ENCODE data around the gene WNT10A. TPM values are rescaled to one million over a fixed set of nuclear protein-coding genes. Genes with fewer than 3 reads are reported as not detected.
"Not testable (repeated sequence)": the region's sequence is repeated elsewhere in the genome, so short reads cannot be mapped to it uniquely, and the experiment has no call there.

Gene WNT10A
- total RNA-seq, 1 donor from 2014 or later, result 2.5 TPM

GRCh38 chr2:218839888-218840287 lies 40.8 kb upstream of the WNT10A start:
- H3K36me3 Mint-ChIP-seq (ENCODE audit: low read depth, unreplicated experiment), result no peaks in the 10 kb centered on the region
- H3K9me3 Mint-ChIP-seq (ENCODE audit: unreplicated experiment), result peaks cover 10% of the 10 kb centered on the region
- peaks cover 6% of the 10 kb centered on the region for H3K4me1 Mint-ChIP-seq (ENCODE audit: low read depth, unreplicated experiment)
- Histone ChIP-seq H3K36me3 (ENCODE audit: insufficient read depth, low read length) (no peaks in the 10 kb centered on the region), H3K79me2 (ENCODE audit: insufficient read depth, low read length) (no peaks in the 10 kb centered on the region), H3K4me1 (ENCODE audit: insufficient read depth, low read length) (no peaks in the 10 kb centered on the region), H3K9me3 (ENCODE audit: insufficient read depth, low read depth, low read length) (no peaks in the 10 kb centered on the region), H3K9ac (ENCODE audit: low read length) (no peak overlapping the region), H3K27me3 (ENCODE audit: insufficient read depth, low read length) (peaks cover 16% of the 10 kb centered on the region), H3K4me3 (ENCODE audit: insufficient read depth, low read depth, low read length) (no peak overlapping the region), H3K4me2 (ENCODE audit: low read length) (no peak overlapping the region), H4K20me1 (ENCODE audit: insufficient read depth, low read length) (no peaks in the 10 kb centered on the region), H3K27ac (ENCODE audit: low read depth, low read length) (no peak overlapping the region), H2AFZ (ENCODE audit: low read depth, low read length) (no peak overlapping the region)
- H3K27me3 Mint-ChIP-seq (ENCODE audit: low read depth, unreplicated experiment), result peaks cover 13% of the 10 kb centered on the region
- H3K27ac Mint-ChIP-seq (ENCODE audit: unreplicated experiment), result no peak overlapping the region
- no peak for FAIRE-seq
- H3K4me3 Mint-ChIP-seq (ENCODE audit: unreplicated experiment), result no peak overlapping the region
- TF ChIP-seq CTCF (IDR thresholded peaks at IDR 0.05; ENCODE audit: insufficient read depth, low read depth, low read length), result no peak
- no peak for TF ChIP-seq EZH2 (IDR thresholded peaks at IDR 0.05; ENCODE audit: insufficient read depth, low read length)
- DNase-seq (ENCODE audit: low read depth), result no peak

GRCh38 chr2:218844334-218844733 lies 36.3 kb upstream of the WNT10A start:
- not testable (repeated sequence) for H3K27ac ChIP-seq (ENCODE audit: low read depth, low read length); H3K9me3 ChIP-seq (ENCODE audit: insufficient read depth, low read depth, low read length); H3K27me3 Mint-ChIP-seq (ENCODE audit: low read depth, unreplicated experiment); H4K20me1 ChIP-seq (ENCODE audit: insufficient read depth, low read length); H3K9ac ChIP-seq (ENCODE audit: low read length); H3K4me2 ChIP-seq (ENCODE audit: low read length); H3K4me3 Mint-ChIP-seq (ENCODE audit: unreplicated experiment); H3K79me2 ChIP-seq (ENCODE audit: insufficient read depth, low read length); H3K27me3 ChIP-seq (ENCODE audit: insufficient read depth, low read length); H2AFZ ChIP-seq (ENCODE audit: low read depth, low read length); H3K4me1 Mint-ChIP-seq (ENCODE audit: low read depth, unreplicated experiment); H3K27ac Mint-ChIP-seq (ENCODE audit: unreplicated experiment); FAIRE-seq; DNase-seq (ENCODE audit: low read depth); H3K4me3 ChIP-seq (ENCODE audit: insufficient read depth, low read depth, low read length); H3K36me3 Mint-ChIP-seq (ENCODE audit: low read depth, unreplicated experiment); H3K36me3 ChIP-seq (ENCODE audit: insufficient read depth, low read length); H3K4me1 ChIP-seq (ENCODE audit: insufficient read depth, low read length)
- peaks cover 14% of the 10 kb centered on the region for H3K9me3 Mint-ChIP-seq (ENCODE audit: unreplicated experiment)

GRCh38 chr2:218846963-218847362 lies 33.7 kb upstream of the WNT10A start:
- H3K4me3 Mint-ChIP-seq (ENCODE audit: unreplicated experiment); H3K9ac ChIP-seq (ENCODE audit: low read length); H3K9me3 ChIP-seq (ENCODE audit: insufficient read depth, low read depth, low read length); H3K27ac ChIP-seq (ENCODE audit: low read depth, low read length); H3K36me3 ChIP-seq (ENCODE audit: insufficient read depth, low read length); DNase-seq (ENCODE audit: low read depth); H3K4me1 Mint-ChIP-seq (ENCODE audit: low read depth, unreplicated experiment); H4K20me1 ChIP-seq (ENCODE audit: insufficient read depth, low read length); H3K4me3 ChIP-seq (ENCODE audit: insufficient read depth, low read depth, low read length); H3K4me1 ChIP-seq (ENCODE audit: insufficient read depth, low read length); H3K4me2 ChIP-seq (ENCODE audit: low read length); H3K79me2 ChIP-seq (ENCODE audit: insufficient read depth, low read length); H3K27me3 Mint-ChIP-seq (ENCODE audit: low read depth, unreplicated experiment); H2AFZ ChIP-seq (ENCODE audit: low read depth, low read length); FAIRE-seq; H3K36me3 Mint-ChIP-seq (ENCODE audit: low read depth, unreplicated experiment); H3K27me3 ChIP-seq (ENCODE audit: insufficient read depth, low read length); H3K27ac Mint-ChIP-seq (ENCODE audit: unreplicated experiment): not testable (repeated sequence)
- H3K9me3 Mint-ChIP-seq (ENCODE audit: unreplicated experiment), result peaks cover 13% of the 10 kb centered on the region

GRCh38 chr2:218849721-218850120 lies 30.9 kb upstream of the WNT10A start:
- DNase-seq (ENCODE audit: low read depth) (no peak), FAIRE-seq (no peak)
- peaks cover 22% of the 10 kb centered on the region for H3K27me3 ChIP-seq (ENCODE audit: insufficient read depth, low read length)
- no peak overlapping the region for H2AFZ ChIP-seq (ENCODE audit: low read depth, low read length)
- Mint-ChIP-seq H3K27me3 (ENCODE audit: low read depth, unreplicated experiment) (peaks cover 30% of the 10 kb centered on the region), H3K4me1 (ENCODE audit: low read depth, unreplicated experiment) (peaks cover 12% of the 10 kb centered on the region), H3K4me3 (ENCODE audit: unreplicated experiment) (no peak overlapping the region), H3K9me3 (ENCODE audit: unreplicated experiment) (peaks cover 14% of the 10 kb centered on the region), H3K27ac (ENCODE audit: unreplicated experiment) (no peak overlapping the region), H3K36me3 (ENCODE audit: low read depth, unreplicated experiment) (no peaks in the 10 kb centered on the region)
- no peak overlapping the region for H3K27ac ChIP-seq (ENCODE audit: low read depth, low read length)
- peaks cover 5% of the 10 kb centered on the region for H3K4me1 ChIP-seq (ENCODE audit: insufficient read depth, low read length)
- H3K4me2 ChIP-seq (ENCODE audit: low read length), result no peak overlapping the region
- no peaks in the 10 kb centered on the region for H3K36me3 ChIP-seq (ENCODE audit: insufficient read depth, low read length)
- H4K20me1 ChIP-seq (ENCODE audit: insufficient read depth, low read length), result no peaks in the 10 kb centered on the region
- TF ChIP-seq EZH2 (IDR thresholded peaks at IDR 0.05; ENCODE audit: insufficient read depth, low read length), result no peak
- TF ChIP-seq CTCF (IDR thresholded peaks at IDR 0.05; ENCODE audit: insufficient read depth, low read depth, low read length), result no peak
- H3K79me2 ChIP-seq (ENCODE audit: insufficient read depth, low read length), result no peaks in the 10 kb centered on the region
- no peak overlapping the region for H3K4me3 ChIP-seq (ENCODE audit: insufficient read depth, low read depth, low read length)
- no peaks in the 10 kb centered on the region for H3K9me3 ChIP-seq (ENCODE audit: insufficient read depth, low read depth, low read length)
- no peak overlapping the region for H3K9ac ChIP-seq (ENCODE audit: low read length)
